Measurements from ENCODE around the gene KRTAP2-1. TPM values are rescaled to one million over a fixed set of nuclear protein-coding genes. Genes with fewer than 3 reads are reported as not detected.

Gene KRTAP2-1
- total RNA-seq, 4 donors from 2014 or later, result not detected

DNA sequence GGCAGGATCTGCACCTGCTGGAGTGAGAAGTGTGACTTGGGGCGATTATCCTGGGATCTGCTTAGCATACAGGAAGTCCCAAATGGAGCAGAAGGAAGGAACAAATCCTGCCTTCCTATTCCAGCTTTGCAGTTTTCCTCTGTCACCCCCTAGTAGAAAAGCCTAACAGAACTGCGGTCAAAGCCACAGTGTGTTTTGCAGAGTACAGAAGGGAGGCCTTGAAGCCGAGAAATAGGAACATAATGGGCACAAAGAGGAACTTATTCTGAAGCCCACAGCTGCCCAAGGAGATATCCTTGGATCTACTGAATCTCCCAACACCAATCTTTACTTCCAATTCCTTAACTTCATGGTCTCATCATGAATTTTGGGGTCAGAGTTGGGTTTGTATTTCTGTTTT lies 28.6 kb downstream of the KRTAP2-1 start:
- TF ChIP-seq, protein P1, sequence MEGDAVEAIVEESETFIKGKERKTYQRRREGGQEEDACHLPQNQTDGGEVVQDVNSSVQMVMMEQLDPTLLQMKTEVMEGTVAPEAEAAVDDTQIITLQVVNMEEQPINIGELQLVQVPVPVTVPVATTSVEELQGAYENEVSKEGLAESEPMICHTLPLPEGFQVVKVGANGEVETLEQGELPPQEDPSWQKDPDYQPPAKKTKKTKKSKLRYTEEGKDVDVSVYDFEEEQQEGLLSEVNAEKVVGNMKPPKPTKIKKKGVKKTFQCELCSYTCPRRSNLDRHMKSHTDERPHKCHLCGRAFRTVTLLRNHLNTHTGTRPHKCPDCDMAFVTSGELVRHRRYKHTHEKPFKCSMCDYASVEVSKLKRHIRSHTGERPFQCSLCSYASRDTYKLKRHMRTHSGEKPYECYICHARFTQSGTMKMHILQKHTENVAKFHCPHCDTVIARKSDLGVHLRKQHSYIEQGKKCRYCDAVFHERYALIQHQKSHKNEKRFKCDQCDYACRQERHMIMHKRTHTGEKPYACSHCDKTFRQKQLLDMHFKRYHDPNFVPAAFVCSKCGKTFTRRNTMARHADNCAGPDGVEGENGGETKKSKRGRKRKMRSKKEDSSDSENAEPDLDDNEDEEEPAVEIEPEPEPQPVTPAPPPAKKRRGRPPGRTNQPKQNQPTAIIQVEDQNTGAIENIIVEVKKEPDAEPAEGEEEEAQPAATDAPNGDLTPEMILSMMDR (IDR thresholded peaks at IDR 0.05), result no peak
- TF ChIP-seq POLR2A (IDR thresholded peaks at IDR 0.05), result no peak
- DNase-seq, result no peak
- H3K27me3 ChIP-seq, result peaks cover 0 to 21% (median 0%) of the 10 kb centered on the region in 4 donors
- H3K4me1 ChIP-seq, result peaks cover 0 to 22% (median 4%) of the 10 kb centered on the region in 3 donors
- no peaks in the 10 kb centered on the region for H3K9me3 ChIP-seq
- 63 to 84% methylated on average over 3 of the region's 3 CpGs for WGBS, 2 donors
- H3K4me3 ChIP-seq, result no peak overlapping the region
- no peaks in the 10 kb centered on the region for H3K36me3 ChIP-seq
- H3K27ac ChIP-seq, result peak overlapping the region in 1 of 4 donors; percentile 25
- intact Hi-C loops (cut with DNase I), result no loop called here

DNA sequence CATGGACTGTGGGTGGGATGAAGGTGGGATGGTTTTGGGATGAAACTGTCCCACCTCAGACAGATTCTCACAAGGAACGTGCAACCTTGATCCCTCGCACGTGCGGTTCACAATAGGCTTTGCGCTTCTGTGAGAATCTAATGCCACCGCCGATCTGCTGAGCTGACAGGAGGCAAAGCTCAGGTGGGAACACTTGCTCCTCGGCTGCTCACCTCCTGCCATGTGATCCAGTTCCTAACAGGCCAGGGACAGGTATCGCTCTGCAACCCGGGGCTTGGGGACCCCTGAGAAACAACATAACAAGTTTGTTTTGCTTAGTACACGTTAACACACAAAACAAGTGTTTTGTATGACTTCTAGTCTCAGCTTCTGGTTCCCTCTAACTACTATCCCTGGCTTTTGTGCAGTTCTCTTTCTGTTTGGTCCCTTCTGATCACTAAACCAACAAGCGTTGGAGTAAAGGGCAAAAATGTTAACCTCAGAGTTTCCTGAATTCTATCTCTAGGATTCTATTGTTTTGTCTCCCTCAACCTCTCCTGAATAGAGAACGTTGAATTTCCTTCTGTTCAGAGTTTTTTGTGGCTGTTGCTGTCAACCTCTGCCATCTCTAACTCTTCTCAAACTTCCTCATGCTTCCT lies 30.4 kb downstream of the KRTAP2-1 start:
- H3K9me3 ChIP-seq, result no peaks in the 10 kb centered on the region
- peaks cover 0 to 21% (median 0%) of the 10 kb centered on the region in 4 donors for H3K27me3 ChIP-seq
- no peak for DNase-seq
- no peaks in the 10 kb centered on the region for H3K36me3 ChIP-seq
- TF ChIP-seq POLR2A (IDR thresholded peaks at IDR 0.05), result no peak
- TF ChIP-seq, protein P1 (IDR thresholded peaks at IDR 0.05), result no peak
- WGBS, 2 donors, result 76 to 77% methylated on average over 10 to 13 of the region's 13 CpGs
- H3K4me1 ChIP-seq, result peaks cover 0 to 22% (median 4%) of the 10 kb centered on the region in 3 donors
- no peak overlapping the region for H3K27ac ChIP-seq
- no peak overlapping the region for H3K4me3 ChIP-seq
- intact Hi-C loops (cut with DNase I), result no loop called here

DNA sequence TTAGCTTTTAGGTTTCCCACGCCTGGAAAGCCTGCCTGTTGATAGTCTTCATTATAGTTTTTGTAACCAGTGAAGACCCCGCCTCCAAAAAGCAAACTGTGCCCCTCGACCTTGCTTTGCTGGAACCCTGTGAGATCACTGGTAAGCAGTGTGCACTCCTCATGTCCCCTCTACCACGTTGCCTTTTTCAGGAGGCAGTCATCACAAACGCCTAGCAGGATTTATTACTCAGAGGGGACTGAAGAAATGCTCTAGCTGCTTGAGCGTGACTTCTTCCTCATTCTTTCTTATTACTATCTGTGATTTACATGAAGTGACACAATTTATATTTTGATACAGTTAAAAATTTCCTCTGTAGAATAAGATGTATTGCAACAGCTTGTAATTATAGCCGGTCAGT lies 31.7 kb downstream of the KRTAP2-1 start:
- no peak for DNase-seq
- Histone ChIP-seq H3K36me3 (no peaks in the 10 kb centered on the region), H3K4me3 (no peak overlapping the region), H3K9me3 (no peaks in the 10 kb centered on the region), H3K27me3 (peaks cover 0 to 21% (median 0%) of the 10 kb centered on the region in 4 donors), H3K27ac (no peak overlapping the region), H3K4me1 (peaks cover 0 to 22% (median 4%) of the 10 kb centered on the region in 3 donors)
- TF ChIP-seq POLR2A (IDR thresholded peaks at IDR 0.05), result no peak
- TF ChIP-seq, protein P1 (IDR thresholded peaks at IDR 0.05), result no peak
- intact Hi-C loops (cut with DNase I), result no loop called here
- WGBS, 2 donors, result 66 to 67% methylated on average over 7 of the region's 7 CpGs

DNA sequence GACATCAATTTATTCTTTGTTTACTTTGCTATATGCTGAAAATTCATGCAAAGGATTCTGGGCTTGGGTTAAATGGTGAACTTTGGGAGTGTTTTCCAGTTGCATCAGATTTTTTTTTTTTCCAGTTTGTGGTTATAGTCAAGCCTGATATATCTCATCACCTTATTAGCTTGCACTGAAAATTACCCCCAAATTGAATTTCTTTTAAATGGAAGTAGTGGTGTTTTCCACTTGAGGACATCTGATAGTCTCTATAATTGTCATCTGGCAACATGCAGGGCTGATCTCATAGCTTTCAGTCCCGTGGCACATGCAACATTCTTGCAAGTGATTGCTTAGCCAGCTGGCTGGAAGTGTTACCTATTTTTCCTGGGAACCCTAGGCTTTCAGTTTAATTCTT lies 33.5 kb downstream of the KRTAP2-1 start:
- DNase-seq, result no peak
- Histone ChIP-seq H3K9me3 (no peaks in the 10 kb centered on the region), H3K27me3 (peaks cover 0 to 21% (median 0%) of the 10 kb centered on the region in 4 donors), H3K36me3 (no peaks in the 10 kb centered on the region), H3K4me3 (no peak overlapping the region), H3K27ac (no peak overlapping the region), H3K4me1 (peaks cover 0 to 32% (median 4%) of the 10 kb centered on the region in 3 donors)
- TF ChIP-seq POLR2A (IDR thresholded peaks at IDR 0.05), result no peak
- TF ChIP-seq, protein P1 (IDR thresholded peaks at IDR 0.05), result no peak
- WGBS, 2 donors, result 17 to 38% methylated on average over 1 of the region's 1 CpG
- intact Hi-C loops (cut with DNase I), result no loop called here

DNA sequence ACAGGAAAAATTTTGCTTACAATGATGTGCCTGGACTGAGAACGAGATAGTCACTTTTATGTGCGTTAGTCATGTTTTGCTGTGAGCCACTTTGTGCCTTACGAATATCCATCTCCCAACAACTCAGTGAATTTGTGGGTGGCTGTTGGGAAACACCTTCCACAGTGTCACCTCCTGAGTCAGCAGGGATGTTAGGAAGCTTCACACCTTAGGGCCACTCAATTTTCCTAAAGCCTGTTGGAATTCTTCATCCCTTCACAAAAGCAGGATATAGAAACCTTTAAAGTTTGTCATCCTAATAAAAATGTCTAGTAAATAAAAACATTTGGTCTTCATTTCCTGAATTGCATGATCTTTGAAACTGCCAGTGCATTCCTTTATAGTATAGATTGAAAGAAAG lies 33.9 kb downstream of the KRTAP2-1 start:
- H3K27me3 ChIP-seq, result peaks cover 0 to 21% (median 0%) of the 10 kb centered on the region in 4 donors
- no peak overlapping the region for H3K4me3 ChIP-seq
- WGBS, 2 donors, result 75 to 83% methylated on average over 3 of the region's 3 CpGs
- no peaks in the 10 kb centered on the region for H3K9me3 ChIP-seq
- no peak for TF ChIP-seq POLR2A (IDR thresholded peaks at IDR 0.05)
- TF ChIP-seq, protein P1 (IDR thresholded peaks at IDR 0.05), result no peak
- intact Hi-C loops (cut with DNase I), result no loop called here
- peaks cover 0 to 28% (median 1%) of the 10 kb centered on the region in 3 donors for H3K4me1 ChIP-seq
- no peak for DNase-seq
- no peaks in the 10 kb centered on the region for H3K36me3 ChIP-seq
- H3K27ac ChIP-seq, result no peak overlapping the region
